GM23338 (cell line): ENCODE measurements around the gene HLA-G. TPM values are rescaled to one million over a fixed set of nuclear protein-coding genes. Genes with fewer than 3 reads are reported as not detected.

ENCODE experiments used
- ATAC-seq: fragments of 200-7000 bp; cut with Tn5 transposase; 3 replicates; pipeline ENCODE4 v1.9.1; 2020
- DNase-seq: peaks from one replicate; pipeline ENCODE4 v3.0.0-alpha.2; 2015; ENCODE audit warnings: low spot score
- H2AFZ ChIP-seq: fragments of 200-600 bp; sonication (generic); 2 replicates; pipeline ENCODE4 v1.8.0; 2016; ENCODE audit warnings: antibody characterized with exemption, mild to moderate bottlenecking, moderate library complexity
- H3F3A ChIP-seq: fragments of 200-600 bp; sonication (generic); replicated peaks from 2 replicates; pipeline ENCODE4 v1.8.0; 2017; ENCODE audit warnings: antibody characterized with exemption, mixed run types, low read depth
- H3K27ac ChIP-seq: fragments of 200-600 bp; sonication (generic); 2 replicates; pipeline ENCODE4 v1.6.1; 2016; ENCODE audit warnings: low read depth
- H3K27me3 ChIP-seq: fragments of 200-600 bp; sonication (generic); 2 replicates; pipeline ENCODE4 v1.8.0; 2016; ENCODE audit warnings: mild to moderate bottlenecking, mixed run types, moderate library complexity; ENCODE audit not compliant: insufficient read depth
- H3K36me3 ChIP-seq: fragments of 200-600 bp; sonication (generic); 2 replicates; pipeline ENCODE4 v1.8.0; 2016; ENCODE audit warnings: mild to moderate bottlenecking; ENCODE audit not compliant: insufficient read depth
- H3K4me1 ChIP-seq: fragments of 200-600 bp; sonication (generic); 2 replicates; pipeline ENCODE4 v1.8.0; 2016; ENCODE audit warnings: mild to moderate bottlenecking, moderate library complexity; ENCODE audit not compliant: insufficient read depth
- H3K4me2 ChIP-seq: fragments of 200-600 bp; sonication (generic); 2 replicates; pipeline ENCODE4 v1.7.1; 2017; ENCODE audit warnings: mixed run types
- H3K4me3 ChIP-seq: fragments of 200-600 bp; sonication (generic); 2 replicates; pipeline ENCODE4 v1.6.1; 2016; ENCODE audit warnings: mixed run types
- H3K79me2 ChIP-seq: fragments of 200-600 bp; sonication (generic); replicated peaks from 2 replicates; pipeline ENCODE4 v1.8.0; 2017; ENCODE audit warnings: mild to moderate bottlenecking; ENCODE audit not compliant: insufficient read depth
- H3K9me2 ChIP-seq: fragments of 200-600 bp; sonication (generic); 2 replicates; pipeline ENCODE4 v1.8.0; 2017; ENCODE audit not compliant: insufficient read depth
- H4K20me1 ChIP-seq: fragments of 200-600 bp; sonication (generic); replicated peaks from 2 replicates; pipeline ENCODE4 v1.8.0; 2017; ENCODE audit warnings: mild to moderate bottlenecking; ENCODE audit not compliant: insufficient read depth
- H3K27ac Mint-ChIP-seq: 2 replicates; pipeline ENCODE4 v1.8.0; 2020; ENCODE audit warnings: inconsistent platforms, mild to moderate bottlenecking, moderate library complexity, mixed read lengths
- H3K27me3 Mint-ChIP-seq: 3 replicates; pipeline ENCODE4 v1.8.0; 2022; ENCODE audit warnings: low read depth, mild to moderate bottlenecking, moderate library complexity, mixed read lengths, inconsistent platforms; ENCODE audit not compliant: insufficient read depth, poor library complexity
- H3K36me3 Mint-ChIP-seq: 3 replicates; pipeline ENCODE4 v1.8.0; 2021; ENCODE audit warnings: low read depth, mild to moderate bottlenecking, inconsistent platforms, moderate library complexity, mixed read lengths
- H3K4me1 Mint-ChIP-seq: 3 replicates; pipeline ENCODE4 v1.8.0; 2020; ENCODE audit warnings: mild to moderate bottlenecking, inconsistent platforms, mixed read lengths
- H3K4me3 Mint-ChIP-seq: 3 replicates; pipeline ENCODE4 v1.8.0; 2021; ENCODE audit warnings: moderate library complexity, mild to moderate bottlenecking, inconsistent platforms, mixed read lengths
- H3K9me3 Mint-ChIP-seq: 3 replicates; pipeline ENCODE4 v1.8.0; 2020; ENCODE audit warnings: moderate library complexity, mild to moderate bottlenecking, inconsistent platforms, mixed read lengths
- CREB1 ChIP-seq: fragments of 250-450 bp; sonication (Bioruptor Pico); IDR thresholded peaks from 2 replicates; pipeline ENCODE4 v1.5.0; 2020; ENCODE audit warnings: low read depth, mild to moderate bottlenecking, moderate library complexity
- CTCF ChIP-seq, 2 experiments: fragments of 200-600 bp in 1 of 2; sonication (generic) in 1 of 2; conservative IDR thresholded peaks; 2 replicates each; pipeline versions ENCODE4 v1.5.1 to v1.6.1; 2016 to 2017; ENCODE audit warnings: antibody characterized with exemption in 2 of 2, low read depth in 2 of 2, mild to moderate bottlenecking in 2 of 2, moderate library complexity in 1 of 2
- ETS1 ChIP-seq: IDR thresholded peaks from 2 replicates; pipeline ENCODE4 v1.6.1; 2016; ENCODE audit warnings: antibody characterized with exemption
- EZH2 ChIP-seq: fragments of 200-600 bp; sonication (generic); IDR thresholded peaks from one replicate; pipeline ENCODE4 v1.8.0; 2017; ENCODE audit warnings: antibody characterized with exemption, mild to moderate bottlenecking, low read depth; ENCODE audit not compliant: unreplicated experiment
- EZH2phosphoT487 ChIP-seq: fragments of 200-600 bp; sonication (generic); IDR thresholded peaks from one replicate; pipeline ENCODE4 v1.8.1; 2018; ENCODE audit warnings: antibody characterized with exemption; ENCODE audit not compliant: unreplicated experiment
- JUNB ChIP-seq: IDR thresholded peaks from one replicate; pipeline ENCODE4 v1.6.1; 2016; ENCODE audit warnings: antibody characterized with exemption; ENCODE audit not compliant: unreplicated experiment
- NANOG ChIP-seq: IDR thresholded peaks from 2 replicates; pipeline ENCODE4 v1.6.1; 2016; ENCODE audit warnings: antibody characterized with exemption, borderline replicate concordance
- POLR2AphosphoS5 ChIP-seq: IDR thresholded peaks from 2 replicates; pipeline ENCODE4 v1.6.1; 2016; ENCODE audit warnings: antibody characterized with exemption, low read depth
- REST ChIP-seq: IDR thresholded peaks from one replicate; pipeline ENCODE4 v1.6.1; 2018; ENCODE audit warnings: antibody characterized with exemption; ENCODE audit not compliant: unreplicated experiment
- STAT1 ChIP-seq: IDR thresholded peaks from one replicate; pipeline ENCODE4 v1.6.1; 2016; ENCODE audit warnings: antibody characterized with exemption; ENCODE audit not compliant: unreplicated experiment
- ZNF114 ChIP-seq: fragments of 250-450 bp; sonication (Bioruptor Pico); IDR thresholded peaks from 2 replicates; pipeline ENCODE4 v1.5.0; 2020; ENCODE audit warnings: mild to moderate bottlenecking, moderate library complexity
- ZNF331 ChIP-seq: fragments of 250-450 bp; sonication (Bioruptor Pico); IDR thresholded peaks from 2 replicates; pipeline ENCODE4 v1.5.0; 2020; ENCODE audit warnings: low read depth, mild to moderate bottlenecking, moderate library complexity
- ZNF462 ChIP-seq: fragments of 250-450 bp; sonication (Bioruptor Pico); IDR thresholded peaks from 2 replicates; pipeline ENCODE4 v1.5.0; 2020; ENCODE audit warnings: mild to moderate bottlenecking, moderate library complexity
- polyA plus RNA-seq: library from polyadenylated mRNA; unstranded; fragments of >200 nt; fragmentation: Nextera tagmentation; extraction: Ambion mirVana; gene quantifications from 2 replicates; pipeline ENCODE4 v1.2.1, GENCODE V29; 2016
- total RNA-seq: library from RNA; depleted of rRNA; stranded (reverse); fragments of >200 nt; shearing (Covaris generic); gene quantifications from 2 replicates; pipeline ENCODE4 v1.2.3, GENCODE V29; 2014

Gene HLA-G
- total and polyA plus RNA-seq, 2 experiments from 2014 or later: 2.5 to 2.8 TPM

- peaks cover 47% of the 10 kb centered on the region for H3K27me3 ChIP-seq
- Mint-ChIP-seq H3K27me3 (peaks cover 31% of the 10 kb centered on the region), H3K4me3 (no peak overlapping the region), H3K27ac (no peak overlapping the region), H3K36me3 (peaks cover 2% of the 10 kb centered on the region; the same call in 1 of the 3 replicates), H3K9me3 (peaks cover 3% of the 10 kb centered on the region; the same call in 2 of the 3 replicates), H3K4me1 (no peaks in the 10 kb centered on the region)
- TF ChIP-seq ZNF114 (CRISPR knock-in tag): no peak
- no peak for TF ChIP-seq ZNF462 (CRISPR knock-in tag)
- no peak for TF ChIP-seq STAT1
- TF ChIP-seq JUNB: no peak
- no peak for TF ChIP-seq ZNF331 (CRISPR knock-in tag)
- no peak for TF ChIP-seq ETS1
- TF ChIP-seq EZH2phosphoT487: no peak
- no peak for TF ChIP-seq CTCF (conservative IDR thresholded peaks at IDR 0.05; ENCODE audit: low read depth in 2 of 2)
- TF ChIP-seq EZH2: no peak
- no peak for TF ChIP-seq NANOG
- no peak for TF ChIP-seq CREB1
- no peak for TF ChIP-seq POLR2AphosphoS5
- no peak for TF ChIP-seq REST
- H3K36me3 ChIP-seq: no peaks in the 10 kb centered on the region
- H3K4me3 ChIP-seq: no peak overlapping the region
- no peak overlapping the region for H2AFZ ChIP-seq
- no peak for ATAC-seq
- no peaks in the 10 kb centered on the region for H3F3A ChIP-seq
- DNase-seq: no peak
- H3K4me2 ChIP-seq: no peak overlapping the region
- H4K20me1 ChIP-seq: no peaks in the 10 kb centered on the region
- no peak overlapping the region for H3K27ac ChIP-seq
- no peaks in the 10 kb centered on the region; the same call in 1 of the 2 replicates for H3K9me2 ChIP-seq
- H3K79me2 ChIP-seq: no peaks in the 10 kb centered on the region
- no peaks in the 10 kb centered on the region for H3K4me1 ChIP-seq
Observed at GRCh38 chr6:29824144-29824543, 3.5 kb upstream of the HLA-G start.
